Measurements from ENCODE around the gene ABHD18.
"Not testable (repeated sequence)": the region's sequence is repeated elsewhere in the genome, so short reads cannot be mapped to it uniquely, and the experiment has no call there.

Gene ABHD18

DNA sequence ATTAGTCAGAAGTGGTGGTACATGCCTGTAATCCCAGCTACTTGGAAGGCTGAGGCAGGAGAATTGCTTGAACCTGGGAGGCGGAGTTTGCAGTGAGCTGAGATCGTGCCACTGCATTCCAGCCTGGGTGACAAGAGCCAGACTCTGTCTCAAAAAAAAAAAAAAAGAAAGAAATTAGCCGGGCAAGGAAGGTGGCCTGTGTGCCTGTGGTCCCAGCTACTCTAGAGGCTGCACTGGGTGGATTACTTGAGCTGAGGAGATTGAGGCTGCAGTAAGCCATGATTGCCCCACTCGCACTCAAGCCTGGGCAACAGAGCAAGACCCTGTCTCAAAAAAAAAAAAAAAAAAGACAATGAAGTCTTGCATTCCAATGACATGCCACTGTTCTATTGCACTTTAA is 5.7 kb downstream of the ABHD18 start:
- not testable (repeated sequence) for H2BK5ac ChIP-seq (ENCODE audit: low read length); H4K8ac ChIP-seq (ENCODE audit: low read depth, low read length); H3K14ac ChIP-seq (ENCODE audit: low read length); H3K4me3 ChIP-seq (ENCODE audit: low read length in 2 of 2); H2BK120ac ChIP-seq (ENCODE audit: low read depth, low read length); H3K27me3 ChIP-seq (ENCODE audit: control insufficient read depth in 3 of 3, insufficient read depth in 3 of 3, low read depth in 1 of 3, low read length in 3 of 3); H3K79me1 ChIP-seq (ENCODE audit: low read depth, low read length); H2BK12ac ChIP-seq (ENCODE audit: low read length); H3K4ac ChIP-seq (ENCODE audit: low read length); H3K9ac ChIP-seq (ENCODE audit: low read depth, low read length, poor library complexity); H3K4me1 ChIP-seq (ENCODE audit: control insufficient read depth in 2 of 2, insufficient read depth in 1 of 2, low read depth in 1 of 2, low read length in 2 of 2); H2AK5ac ChIP-seq (ENCODE audit: low read depth, low read length); DNase-seq (ENCODE audit: low spot score); H3K27ac ChIP-seq (replicated peaks; ENCODE audit: low read length); H2BK15ac ChIP-seq (ENCODE audit: low read length); H3K4me2 ChIP-seq (ENCODE audit: insufficient read depth, low read length, poor library complexity, severe bottlenecking); H3K9me3 ChIP-seq (replicated peaks in 1 of 2; ENCODE audit: control insufficient read depth in 2 of 2, insufficient read depth in 1 of 2, low read depth in 1 of 2, low read length in 2 of 2); H4K91ac ChIP-seq (ENCODE audit: low read depth, low read length, poor library complexity); H3K18ac ChIP-seq (ENCODE audit: low read length); H3K23ac ChIP-seq (ENCODE audit: low read depth, low read length, poor library complexity); H2AFZ ChIP-seq (ENCODE audit: low read length)
- H3K36me3 ChIP-seq (replicated peaks in 1 of 2; ENCODE audit: control insufficient read depth in 2 of 2, insufficient read depth in 2 of 2, low read length in 2 of 2): peaks cover 0 to 21% of the 10 kb centered on the region in 2 donors
- WGBS, 2 donors (ENCODE audit: extremely low coverage in 2 of 2, insufficient read length in 2 of 2, insufficient replicate concordance in 1 of 2): no CpG with 5 or more reads among the region's 4 CpGs

DNA sequence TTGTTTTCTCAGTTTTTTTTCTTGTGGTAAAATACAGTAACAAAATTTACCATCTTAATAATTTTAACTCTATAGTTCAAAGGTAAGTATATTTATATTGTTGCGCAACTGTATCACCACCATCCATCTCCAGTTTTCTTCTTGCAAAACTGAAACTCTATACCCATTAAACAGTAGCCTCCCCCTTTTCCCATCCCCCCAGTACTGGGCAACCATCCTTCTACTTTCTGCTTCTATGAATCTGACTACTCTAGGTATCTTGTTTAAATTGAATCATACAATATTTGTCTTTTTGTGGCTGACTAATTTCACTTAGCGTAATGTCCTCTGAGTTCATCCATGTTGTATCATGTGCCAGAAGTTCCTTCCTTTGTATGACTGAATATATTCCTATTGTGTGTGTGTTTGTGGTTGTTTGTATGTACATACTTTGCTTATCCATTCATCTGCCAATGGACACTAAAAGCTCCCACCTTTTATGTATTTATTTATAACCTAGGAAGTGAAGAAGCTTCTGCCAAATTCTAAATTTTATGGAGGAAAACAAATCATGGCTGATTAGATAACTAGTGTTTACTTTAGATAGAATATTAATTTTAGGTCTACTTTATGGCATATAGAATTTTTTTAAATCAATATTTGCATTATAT is 10.0 kb downstream of the ABHD18 start:
- H3K27me3 ChIP-seq (ENCODE audit: control insufficient read depth in 3 of 3, insufficient read depth in 3 of 3, low read depth in 1 of 3, low read length in 3 of 3): no peaks in the 10 kb centered on the region

DNA sequence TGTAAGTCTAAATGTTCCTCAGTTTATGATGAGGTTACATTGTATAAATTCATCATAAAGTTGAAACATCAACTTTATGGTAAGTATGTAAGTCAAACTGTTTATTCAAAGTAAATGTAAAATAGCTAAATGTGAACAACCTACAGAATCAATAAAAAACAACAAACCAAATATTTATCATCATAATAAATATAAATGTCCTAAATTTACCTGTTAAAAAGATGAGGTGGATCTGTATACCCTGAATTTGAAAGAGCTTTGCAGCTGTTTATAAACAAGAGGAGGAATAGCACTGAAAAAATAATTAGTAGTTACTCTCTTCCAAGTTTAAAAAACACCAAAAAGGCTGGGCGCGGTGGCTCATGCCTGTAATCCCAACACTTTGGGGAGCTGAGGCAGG is 13.7 kb downstream of the ABHD18 start:
- H3K14ac ChIP-seq (ENCODE audit: low read length): no peak overlapping the region
- no peak overlapping the region for H3K18ac ChIP-seq (ENCODE audit: low read length)
- H2AFZ ChIP-seq (ENCODE audit: low read length): no peak overlapping the region
- H3K27me3 ChIP-seq (ENCODE audit: control insufficient read depth in 3 of 3, insufficient read depth in 3 of 3, low read depth in 1 of 3, low read length in 3 of 3): no peaks in the 10 kb centered on the region
- WGBS, 2 donors (ENCODE audit: extremely low coverage in 2 of 2, insufficient read length in 2 of 2, insufficient replicate concordance in 1 of 2): no CpG with 5 or more reads among the region's 2 CpGs
- H3K4me1 ChIP-seq (ENCODE audit: control insufficient read depth in 2 of 2, insufficient read depth in 1 of 2, low read depth in 1 of 2, low read length in 2 of 2): no peaks in the 10 kb centered on the region
- H3K9me3 ChIP-seq (replicated peaks in 1 of 2; ENCODE audit: control insufficient read depth in 2 of 2, insufficient read depth in 1 of 2, low read depth in 1 of 2, low read length in 2 of 2): no peaks in the 10 kb centered on the region
- no peak overlapping the region for H3K4ac ChIP-seq (ENCODE audit: low read length)
- no peak overlapping the region for H4K8ac ChIP-seq (ENCODE audit: low read depth, low read length)
- H3K4me2 ChIP-seq (ENCODE audit: insufficient read depth, low read length, poor library complexity, severe bottlenecking): no peak overlapping the region
- no peak overlapping the region for H2BK120ac ChIP-seq (ENCODE audit: low read depth, low read length)
- no peak overlapping the region for H2BK12ac ChIP-seq (ENCODE audit: low read length)
- no peak overlapping the region for H3K27ac ChIP-seq (replicated peaks; ENCODE audit: low read length)
- no peak overlapping the region for H4K91ac ChIP-seq (ENCODE audit: low read depth, low read length, poor library complexity)
- H2BK5ac ChIP-seq (ENCODE audit: low read length): no peak overlapping the region
- no peak overlapping the region for H3K4me3 ChIP-seq (ENCODE audit: low read length in 2 of 2)
- no peak overlapping the region for H3K23ac ChIP-seq (ENCODE audit: low read depth, low read length, poor library complexity)
- DNase-seq (ENCODE audit: low spot score): no peak
- H2AK5ac ChIP-seq (ENCODE audit: low read depth, low read length): no peak overlapping the region
- no peak overlapping the region for H3K9ac ChIP-seq (ENCODE audit: low read depth, low read length, poor library complexity)
- no peak overlapping the region for H2BK15ac ChIP-seq (ENCODE audit: low read length)
- peaks cover 5% of the 10 kb centered on the region for H3K79me1 ChIP-seq (ENCODE audit: low read depth, low read length)
- peaks cover 0 to 6% of the 10 kb centered on the region in 2 donors for H3K36me3 ChIP-seq (replicated peaks in 1 of 2; ENCODE audit: control insufficient read depth in 2 of 2, insufficient read depth in 2 of 2, low read length in 2 of 2)

More for the DNA sequence above, 10.0 kb downstream of the ABHD18 start:
- peaks cover 5% of the 10 kb centered on the region for H3K79me1 ChIP-seq (ENCODE audit: low read depth, low read length)
- H3K4ac ChIP-seq (ENCODE audit: low read length): no peak overlapping the region
- no peak overlapping the region for H3K14ac ChIP-seq (ENCODE audit: low read length)
- no peak overlapping the region for H4K8ac ChIP-seq (ENCODE audit: low read depth, low read length)
- H2AK5ac ChIP-seq (ENCODE audit: low read depth, low read length): no peak overlapping the region
- H3K4me2 ChIP-seq (ENCODE audit: insufficient read depth, low read length, poor library complexity, severe bottlenecking): no peak overlapping the region
- no peak overlapping the region for H2BK15ac ChIP-seq (ENCODE audit: low read length)
- no peak overlapping the region for H3K23ac ChIP-seq (ENCODE audit: low read depth, low read length, poor library complexity)
- no peak overlapping the region for H2BK12ac ChIP-seq (ENCODE audit: low read length)
- no peak for DNase-seq (ENCODE audit: low spot score)
- no peak overlapping the region for H2BK5ac ChIP-seq (ENCODE audit: low read length)
- H2BK120ac ChIP-seq (ENCODE audit: low read depth, low read length): no peak overlapping the region
- no peak overlapping the region for H3K18ac ChIP-seq (ENCODE audit: low read length)
- H3K36me3 ChIP-seq (replicated peaks in 1 of 2; ENCODE audit: control insufficient read depth in 2 of 2, insufficient read depth in 2 of 2, low read length in 2 of 2): peaks cover 0 to 16% of the 10 kb centered on the region in 2 donors
- WGBS, 2 donors (ENCODE audit: extremely low coverage in 2 of 2, insufficient read length in 2 of 2, insufficient replicate concordance in 1 of 2): no CpG with 5 or more reads among the region's 2 CpGs
- no peaks in the 10 kb centered on the region for H3K4me1 ChIP-seq (ENCODE audit: control insufficient read depth in 2 of 2, insufficient read depth in 1 of 2, low read depth in 1 of 2, low read length in 2 of 2)
- no peak overlapping the region for H4K91ac ChIP-seq (ENCODE audit: low read depth, low read length, poor library complexity)
- no peak overlapping the region for H3K4me3 ChIP-seq (ENCODE audit: low read length in 2 of 2)
- H3K9ac ChIP-seq (ENCODE audit: low read depth, low read length, poor library complexity): no peak overlapping the region
- H3K9me3 ChIP-seq (replicated peaks in 1 of 2; ENCODE audit: control insufficient read depth in 2 of 2, insufficient read depth in 1 of 2, low read depth in 1 of 2, low read length in 2 of 2): no peaks in the 10 kb centered on the region
- H2AFZ ChIP-seq (ENCODE audit: low read length): no peak overlapping the region
- no peak overlapping the region for H3K27ac ChIP-seq (replicated peaks; ENCODE audit: low read length)

DNA sequence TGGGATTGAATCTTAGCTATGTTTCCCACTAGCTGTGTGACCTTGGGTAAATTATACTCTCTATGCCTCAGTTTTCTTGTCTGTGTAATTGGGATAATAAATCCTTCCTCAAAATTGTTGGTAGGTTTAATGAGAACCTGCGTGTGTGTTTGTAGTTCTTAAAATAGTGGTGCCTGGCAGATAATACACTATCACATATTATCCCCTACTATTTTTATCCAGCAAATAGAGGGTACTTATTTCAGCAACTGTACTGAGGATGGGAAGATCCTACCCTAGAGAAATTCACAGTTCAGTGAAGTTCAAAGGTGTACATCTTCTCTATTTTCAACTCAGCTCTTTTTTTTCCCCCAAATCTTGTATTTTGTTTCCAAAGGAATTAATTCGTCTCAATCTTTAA is 17.2 kb downstream of the ABHD18 start:
- no peaks in the 10 kb centered on the region for H3K27me3 ChIP-seq (ENCODE audit: control insufficient read depth in 3 of 3, insufficient read depth in 3 of 3, low read depth in 1 of 3, low read length in 3 of 3)
- H3K4me1 ChIP-seq (ENCODE audit: control insufficient read depth in 2 of 2, insufficient read depth in 1 of 2, low read depth in 1 of 2, low read length in 2 of 2): no peaks in the 10 kb centered on the region
- no peak overlapping the region for H3K4me2 ChIP-seq (ENCODE audit: insufficient read depth, low read length, poor library complexity, severe bottlenecking)
- no peak overlapping the region for H2BK12ac ChIP-seq (ENCODE audit: low read length)
- peaks cover 0 to 14% of the 10 kb centered on the region in 2 donors for H3K36me3 ChIP-seq (replicated peaks in 1 of 2; ENCODE audit: control insufficient read depth in 2 of 2, insufficient read depth in 2 of 2, low read length in 2 of 2)
- H3K4me3 ChIP-seq (ENCODE audit: low read length in 2 of 2): no peak overlapping the region
- H2BK120ac ChIP-seq (ENCODE audit: low read depth, low read length): no peak overlapping the region
- no peak overlapping the region for H2AK5ac ChIP-seq (ENCODE audit: low read depth, low read length)
- H3K27ac ChIP-seq (replicated peaks; ENCODE audit: low read length): no peak overlapping the region
- H3K9me3 ChIP-seq (replicated peaks in 1 of 2; ENCODE audit: control insufficient read depth in 2 of 2, insufficient read depth in 1 of 2, low read depth in 1 of 2, low read length in 2 of 2): no peaks in the 10 kb centered on the region
- H3K79me1 ChIP-seq (ENCODE audit: low read depth, low read length): no peaks in the 10 kb centered on the region
- no peak overlapping the region for H3K23ac ChIP-seq (ENCODE audit: low read depth, low read length, poor library complexity)
- H2BK5ac ChIP-seq (ENCODE audit: low read length): no peak overlapping the region
- H3K18ac ChIP-seq (ENCODE audit: low read length): no peak overlapping the region
- no peak overlapping the region for H2BK15ac ChIP-seq (ENCODE audit: low read length)
- H4K8ac ChIP-seq (ENCODE audit: low read depth, low read length): no peak overlapping the region
- no peak overlapping the region for H4K91ac ChIP-seq (ENCODE audit: low read depth, low read length, poor library complexity)
- DNase-seq (ENCODE audit: low spot score): no peak
- H3K14ac ChIP-seq (ENCODE audit: low read length): no peak overlapping the region
- no CpG with 5 or more reads among the region's 2 CpGs for WGBS, 2 donors (ENCODE audit: extremely low coverage in 2 of 2, insufficient read length in 2 of 2, insufficient replicate concordance in 1 of 2)
- H3K9ac ChIP-seq (ENCODE audit: low read depth, low read length, poor library complexity): no peak overlapping the region
- no peak overlapping the region for H2AFZ ChIP-seq (ENCODE audit: low read length)
- H3K4ac ChIP-seq (ENCODE audit: low read length): no peak overlapping the region

Measured in neuronal stem cell (in vitro differentiated cells).